HG02610 (cell line): ENCODE data around the gene LCP1.
"Not testable (repeated sequence)": the region's sequence is repeated elsewhere in the genome, so short reads cannot be mapped to it uniquely, and the experiment has no call there.

Experiments
- ATAC-seq: cut with Tn5 transposase; IDR thresholded peaks from one replicate; pipeline ENCODE4 v1.9.1; 2021; ENCODE audit warnings: mild to moderate bottlenecking, moderate library complexity; ENCODE audit not compliant: unreplicated experiment

Gene LCP1

GRCh38 chr13:46162741-46163140 is 19.2 kb downstream of the LCP1 start:
- not testable (repeated sequence) for ATAC-seq

- peak; percentile 37 for ATAC-seq
Observed at GRCh38 chr13:46160471-46161066, 21.4 kb downstream of the LCP1 start.

DNA sequence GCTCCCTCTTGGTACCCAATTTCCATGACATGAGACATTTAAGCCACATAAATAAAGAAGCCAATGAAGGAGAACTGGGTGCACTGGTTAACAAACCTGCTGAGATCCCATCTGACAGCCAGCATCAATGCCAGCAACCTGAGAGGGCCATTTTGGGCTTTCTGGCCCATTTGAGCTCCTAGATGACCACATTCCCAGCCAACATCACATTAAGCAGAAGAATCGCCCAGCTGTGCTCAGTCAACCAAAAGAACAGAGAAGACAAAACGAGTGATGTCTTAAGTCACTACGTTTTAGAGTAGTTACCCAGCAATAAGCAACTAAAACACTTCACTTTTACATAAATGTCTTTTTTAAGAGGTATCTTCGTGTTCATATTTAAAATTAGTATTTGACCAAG is 21.9 kb downstream of the LCP1 start:
- ATAC-seq, result no peak

GRCh38 chr13:46158983-46159382 is 23.0 kb downstream of the LCP1 start:
- no peak for ATAC-seq

- ATAC-seq, result no peak
Observed at GRCh38 chr13:46158222-46158621, 23.8 kb downstream of the LCP1 start.

- ATAC-seq, result no peak
Observed at GRCh38 chr13:46154136-46154801, 27.7 kb downstream of the LCP1 start.

DNA sequence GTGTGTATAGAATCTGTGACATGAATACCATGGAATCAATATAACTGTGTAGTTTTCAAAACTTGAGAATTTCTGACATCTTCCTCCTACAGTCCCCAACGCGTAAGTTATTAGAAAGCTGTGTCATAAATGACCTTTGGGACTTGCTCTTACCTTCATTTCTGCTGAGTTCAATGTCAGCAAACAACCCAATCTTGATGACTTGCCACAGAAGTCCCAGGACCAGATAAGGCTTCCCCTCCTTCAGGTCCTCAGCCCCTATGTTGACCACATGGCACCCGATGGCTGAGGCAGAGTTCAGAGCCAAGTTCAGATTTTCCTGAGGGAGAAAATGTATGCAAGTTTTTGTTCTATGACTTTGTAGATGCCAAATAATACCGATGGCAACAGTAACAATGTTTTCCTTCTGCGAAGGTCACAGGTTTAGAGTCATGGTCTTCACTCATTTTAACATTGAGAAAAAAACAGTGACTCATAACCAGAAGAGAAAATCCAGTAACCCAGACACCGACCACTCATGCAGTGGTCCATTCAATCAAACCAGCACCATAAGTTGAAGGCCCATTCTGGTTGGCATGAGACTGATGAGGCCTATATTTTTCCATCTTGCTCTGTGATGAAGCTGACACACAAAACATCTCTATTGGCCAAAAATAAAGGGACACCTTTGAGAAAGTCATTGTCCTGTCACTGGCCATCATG is 29.2 kb downstream of the LCP1 start:
- ATAC-seq, result no peak

DNA sequence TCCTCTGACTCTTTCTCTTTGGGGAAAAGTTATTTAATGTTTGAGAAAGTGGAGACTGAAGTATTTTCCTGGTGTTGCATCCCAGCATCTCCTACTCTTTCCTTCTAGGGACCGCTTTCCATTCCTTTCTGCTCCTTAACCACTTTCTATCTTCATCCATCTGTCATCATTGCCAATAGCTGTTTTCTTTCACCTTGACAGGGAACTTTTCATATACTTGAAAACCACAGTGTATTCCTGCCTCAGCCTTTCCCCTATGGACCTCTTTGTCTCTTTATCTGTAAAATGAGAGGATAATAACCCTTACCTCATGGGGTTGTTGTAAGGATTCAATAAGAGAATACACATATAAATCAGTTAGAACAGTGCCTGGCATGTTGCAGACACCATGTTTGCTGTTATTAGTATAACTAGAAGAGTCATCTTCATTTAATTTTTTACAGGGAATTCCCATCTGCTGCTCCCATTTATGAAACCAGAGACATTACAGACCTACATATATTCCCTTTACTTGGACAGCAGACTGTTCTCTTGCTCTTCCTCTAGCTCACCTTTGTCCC is 31.8 kb downstream of the LCP1 start:
- no peak for ATAC-seq

- ATAC-seq, result peak; percentile 41
Observed at GRCh38 chr13:46149272-46150133, 32.5 kb downstream of the LCP1 start.

DNA sequence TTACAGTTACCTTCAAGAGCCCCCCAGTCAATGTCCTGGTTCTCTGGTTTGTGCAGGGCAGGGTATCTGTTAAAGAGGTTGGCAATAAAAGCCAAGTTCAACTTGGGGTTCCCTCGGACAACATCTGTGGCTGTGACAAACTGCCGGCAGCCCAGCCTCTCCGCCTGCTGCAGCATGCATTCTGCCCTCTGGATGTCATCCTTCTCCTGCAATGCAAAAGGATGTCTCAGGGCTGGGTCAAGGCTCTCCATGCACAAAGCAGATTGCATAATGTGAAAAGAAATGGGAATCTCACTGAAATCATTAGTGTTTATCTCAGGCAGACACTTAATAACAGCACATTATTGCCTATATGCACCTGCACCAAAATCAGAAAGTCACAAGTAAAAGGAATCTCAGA is 35.1 kb downstream of the LCP1 start:
- ATAC-seq, result no peak

- ATAC-seq, result no peak
Observed at GRCh38 chr13:46145950-46146349, 36.0 kb downstream of the LCP1 start.

GRCh38 chr13:46145135-46145534 is 36.8 kb downstream of the LCP1 start:
- ATAC-seq, result no peak

DNA sequence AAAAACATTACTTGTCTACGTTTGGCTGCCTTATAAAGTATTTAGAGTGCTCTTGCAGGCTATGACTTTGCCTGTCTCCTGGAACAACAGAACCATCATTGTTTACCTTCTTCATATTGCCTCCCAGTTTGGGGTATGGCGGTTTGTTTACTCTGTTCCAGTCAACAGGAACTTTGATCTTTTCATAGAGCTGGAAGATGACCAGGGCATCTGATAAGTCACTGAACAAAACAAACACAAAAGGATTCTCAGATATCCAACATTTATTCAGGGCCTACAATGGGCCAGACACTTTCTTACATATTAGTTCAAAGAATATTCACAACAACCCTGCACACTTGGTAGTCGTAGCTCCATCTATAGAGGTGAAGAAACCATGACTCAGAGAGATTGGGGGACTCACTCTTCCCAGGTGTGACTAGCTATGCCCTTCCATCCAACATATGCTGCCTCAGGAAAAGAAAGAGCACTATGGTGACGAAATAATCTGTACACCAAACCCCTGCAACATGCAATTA is 38.7 kb downstream of the LCP1 start:
- ATAC-seq, result no peak

DNA sequence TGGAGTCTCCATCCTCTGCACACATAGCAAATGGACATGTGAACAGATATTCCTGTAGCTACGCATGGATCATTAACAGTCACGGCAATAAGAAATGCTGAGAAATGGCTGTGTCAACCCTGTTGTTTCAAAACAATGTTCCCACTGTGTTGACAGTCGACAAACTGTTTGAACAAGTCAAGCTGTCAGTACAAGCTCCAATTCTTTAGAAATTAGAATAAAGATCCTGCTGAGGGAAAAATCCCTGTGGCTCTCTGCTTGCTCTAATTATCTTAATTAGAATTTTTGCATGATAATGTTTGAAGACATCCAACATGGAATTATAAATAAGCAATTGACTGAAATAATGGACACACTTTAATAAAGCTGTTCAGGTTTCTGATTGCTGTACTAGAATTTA is 39.2 kb downstream of the LCP1 start:
- ATAC-seq, result no peak

DNA sequence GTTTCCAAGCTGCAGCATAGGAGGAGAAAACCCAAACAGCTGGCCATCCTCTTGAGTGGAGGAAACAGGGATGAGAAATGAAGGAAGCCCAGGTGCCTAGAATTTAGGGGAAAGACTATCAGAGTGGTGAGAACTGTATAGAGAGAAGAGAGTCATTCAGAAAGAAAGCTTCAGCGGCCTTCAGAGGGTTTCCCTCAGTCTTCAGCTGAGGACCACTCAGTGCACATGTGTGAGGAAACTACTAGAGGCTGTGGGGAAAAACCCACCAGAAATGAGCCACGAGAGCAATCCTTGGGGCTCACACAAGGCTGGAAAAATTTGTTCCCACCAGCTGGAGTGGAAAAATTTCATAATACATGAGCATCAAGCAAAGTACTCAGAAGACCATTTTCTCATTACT is 41.9 kb downstream of the LCP1 start:
- ATAC-seq, result no peak

DNA sequence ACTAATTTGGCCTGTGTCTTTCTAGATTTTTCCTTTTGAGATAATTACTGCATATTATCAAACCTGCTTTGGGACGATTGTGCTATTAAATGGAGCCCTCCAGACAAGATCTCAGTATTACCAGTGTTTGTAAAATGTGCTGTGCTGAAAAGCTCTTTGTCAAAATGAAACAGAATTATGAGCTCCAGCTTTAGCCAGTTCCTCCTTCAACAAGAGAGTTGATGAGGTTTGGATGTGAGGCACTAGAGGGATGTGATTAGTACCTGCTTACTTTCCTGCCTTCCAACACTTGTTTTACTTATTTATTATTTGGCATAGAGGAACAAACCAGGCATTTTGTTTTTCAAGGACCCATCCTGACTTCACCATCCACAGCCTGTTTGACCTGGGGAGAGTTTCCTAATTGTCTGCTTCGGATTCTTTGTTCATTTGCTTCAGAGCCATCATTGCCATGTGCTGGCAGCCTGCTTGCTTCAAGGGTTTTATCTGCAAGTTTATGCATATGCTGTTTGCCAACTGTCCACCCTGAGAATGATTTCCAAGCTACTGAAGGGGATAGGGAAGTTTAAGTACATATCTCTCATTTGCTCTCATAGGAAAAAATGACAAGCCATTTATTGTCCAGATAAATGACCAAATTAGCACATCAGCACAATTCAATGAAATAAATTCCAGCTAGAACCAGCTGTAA is 44.2 kb downstream of the LCP1 start:
- no peak for ATAC-seq

DNA sequence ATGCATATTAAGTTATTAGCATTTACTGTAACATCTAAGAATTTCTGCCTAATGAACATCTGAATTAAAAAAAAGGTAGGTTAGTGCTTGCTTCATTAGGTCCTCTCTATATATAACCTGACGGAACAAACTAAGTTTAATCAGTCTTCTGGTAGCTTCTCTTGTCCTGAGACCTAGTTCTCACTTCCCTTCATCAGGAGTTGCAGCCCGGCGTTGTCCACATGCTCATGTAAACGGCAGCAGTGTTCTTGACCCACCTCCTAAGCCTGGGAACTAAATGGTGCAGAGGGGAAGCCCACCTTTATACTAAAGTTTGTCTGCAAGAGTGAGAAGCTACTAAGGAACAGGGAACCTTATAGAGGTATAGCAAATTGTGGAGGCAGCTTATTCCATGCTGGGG is 45.3 kb downstream of the LCP1 start:
- no peak for ATAC-seq

DNA sequence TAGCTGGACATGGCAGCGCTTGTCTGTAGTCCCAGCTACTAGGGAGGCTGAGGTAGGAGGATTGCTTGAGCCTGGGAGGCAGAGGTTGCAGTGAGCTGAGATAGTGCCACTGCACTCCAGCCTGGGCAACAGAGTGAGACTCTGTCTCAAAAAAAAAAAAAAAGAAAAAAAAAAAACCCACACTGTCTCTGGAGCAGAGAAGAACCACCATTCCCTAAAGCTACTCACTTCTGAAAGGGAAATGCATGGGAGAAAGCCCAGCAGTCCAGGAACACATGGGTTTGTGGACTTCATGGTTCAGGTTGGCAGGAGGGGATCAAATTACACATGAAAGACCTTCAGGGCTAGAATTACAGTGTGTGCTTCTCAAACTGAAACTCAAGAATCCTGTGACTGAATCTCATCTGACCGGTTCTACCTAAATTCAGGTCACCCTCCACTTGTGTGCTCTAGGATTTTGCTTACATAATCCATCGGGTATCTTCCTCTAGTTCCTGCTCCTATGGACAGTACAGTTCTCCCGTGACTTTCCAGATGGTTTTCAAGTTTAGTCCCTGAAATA is 46.9 kb downstream of the LCP1 start:
- ATAC-seq, result peak; percentile 47

DNA sequence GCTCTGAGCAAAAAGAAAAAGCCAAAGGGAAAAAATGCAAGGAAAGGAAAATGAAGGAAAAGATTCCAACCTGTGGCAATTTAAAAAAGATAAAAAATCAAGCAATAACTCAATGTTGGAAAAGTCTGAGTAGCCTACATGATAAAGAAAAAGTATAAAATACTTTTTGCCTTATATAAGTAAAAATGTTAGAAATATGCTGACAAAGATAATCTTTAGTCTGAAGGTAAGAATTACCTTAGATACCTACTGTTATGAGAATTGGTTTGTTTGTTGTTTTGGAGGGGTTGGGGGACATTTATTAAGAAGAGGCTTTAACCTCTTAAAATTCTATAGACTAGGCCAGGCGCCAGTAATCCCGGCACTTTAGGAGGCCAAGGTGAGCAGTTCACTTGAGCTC is 47.5 kb downstream of the LCP1 start:
- no peak for ATAC-seq

DNA sequence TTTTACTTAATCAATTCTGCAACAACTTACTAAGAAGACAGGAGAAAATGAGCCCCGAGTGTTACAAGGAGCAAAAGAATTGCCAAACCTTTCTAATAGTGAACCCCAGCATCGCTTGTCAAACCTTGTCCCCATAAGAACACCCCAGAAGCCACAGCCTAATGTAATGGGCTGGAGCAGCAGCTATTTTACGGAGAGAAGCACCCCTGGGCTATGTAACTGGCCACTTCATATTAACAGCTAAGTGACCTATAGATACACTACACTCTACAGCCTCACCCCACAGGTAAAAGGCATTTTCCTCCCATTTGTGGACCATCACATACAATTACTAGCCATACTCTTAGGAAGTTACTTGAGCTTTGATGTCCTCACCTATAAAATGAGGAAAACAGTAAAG is 49.9 kb downstream of the LCP1 start:
- no peak for ATAC-seq
